ENCODE measurements around the gene TAC3. TPM values are rescaled to one million over a fixed set of nuclear protein-coding genes. Genes with fewer than 3 reads are reported as not detected.

Gene TAC3
- total RNA-seq, 4 donors from 2014 or later, result not detected

GRCh38 chr12:57040750-57041149, 24.4 kb upstream of the TAC3 start:
- Histone ChIP-seq H3K4me3 (no peak overlapping the region), H3K36me3 (no peaks in the 10 kb centered on the region), H3K4me1 (no peaks in the 10 kb centered on the region), H3K27me3 (no peaks in the 10 kb centered on the region), H3K27ac (no peak overlapping the region), H3K9me3 (no peaks in the 10 kb centered on the region)
- DNase-seq (ENCODE audit: low spot score in 2 of 2), result no peak
- WGBS, 2 donors, result 72 to 73% methylated on average over 2 of the region's 2 CpGs
- TF ChIP-seq EP300 (IDR thresholded peaks at IDR 0.05), result no peak

GRCh38 chr12:57040211-57040610, 23.9 kb upstream of the TAC3 start:
- no peaks in the 10 kb centered on the region for H3K4me1 ChIP-seq
- H3K9me3 ChIP-seq, result no peaks in the 10 kb centered on the region
- H3K27me3 ChIP-seq, result no peaks in the 10 kb centered on the region
- no peaks in the 10 kb centered on the region for H3K36me3 ChIP-seq
- no peak overlapping the region for H3K27ac ChIP-seq
- TF ChIP-seq EP300 (IDR thresholded peaks at IDR 0.05) (no peak), POLR2A (IDR thresholded peaks at IDR 0.05) (no peak), CTCF (IDR thresholded peaks at IDR 0.05) (no peak)
- 88 to 91% methylated on average over 4 of the region's 4 CpGs for WGBS, 2 donors
- no peak overlapping the region for H3K4me3 ChIP-seq
- DNase-seq (ENCODE audit: low spot score in 2 of 2), result no peak

GRCh38 chr12:57039016-57039798, 22.9 kb upstream of the TAC3 start:
- H3K27ac ChIP-seq, result no peak overlapping the region
- no peaks in the 10 kb centered on the region for H3K27me3 ChIP-seq
- no peak overlapping the region for H3K4me3 ChIP-seq
- H3K36me3 ChIP-seq, result no peaks in the 10 kb centered on the region
- H3K4me1 ChIP-seq, result no peaks in the 10 kb centered on the region
- TF ChIP-seq POLR2A (IDR thresholded peaks at IDR 0.05) (no peak), EP300 (IDR thresholded peaks at IDR 0.05) (no peak), CTCF (IDR thresholded peaks at IDR 0.05) (no peak)
- WGBS, 2 donors, result 79 to 85% methylated on average over 9 of the region's 9 CpGs
- no peak for DNase-seq (ENCODE audit: low spot score in 2 of 2)
- H3K9me3 ChIP-seq, result no peaks in the 10 kb centered on the region

- 74 to 77% methylated on average over 3 of the region's 3 CpGs for WGBS, 2 donors
These were observed 20.9 kb upstream of the TAC3 start for GRCh38 chr12:57037264-57037663.

GRCh38 chr12:57033431-57033830, 17.1 kb upstream of the TAC3 start:
- no peaks in the 10 kb centered on the region for H3K36me3 ChIP-seq
- H3K27me3 ChIP-seq, result no peaks in the 10 kb centered on the region
- no peak overlapping the region for H3K4me3 ChIP-seq
- H3K9me3 ChIP-seq, result no peaks in the 10 kb centered on the region
- H3K4me1 ChIP-seq, result no peaks in the 10 kb centered on the region
- WGBS, 2 donors, result 91 to 96% methylated on average over 3 of the region's 3 CpGs
- H3K27ac ChIP-seq, result no peak overlapping the region
- DNase-seq (ENCODE audit: low spot score in 2 of 2), result no peak
- TF ChIP-seq POLR2A (IDR thresholded peaks at IDR 0.05) (no peak), EP300 (IDR thresholded peaks at IDR 0.05) (no peak), CTCF (IDR thresholded peaks at IDR 0.05) (no peak)

More at GRCh38 chr12:57037264-57037663, 20.9 kb upstream of the TAC3 start:
- TF ChIP-seq POLR2A (IDR thresholded peaks at IDR 0.05) (no peak), CTCF (IDR thresholded peaks at IDR 0.05) (no peak), EP300 (IDR thresholded peaks at IDR 0.05) (no peak)
- H3K9me3 ChIP-seq, result no peaks in the 10 kb centered on the region
- no peak overlapping the region for H3K4me3 ChIP-seq
- H3K4me1 ChIP-seq, result no peaks in the 10 kb centered on the region
- H3K36me3 ChIP-seq, result no peaks in the 10 kb centered on the region
- no peak overlapping the region for H3K27ac ChIP-seq
- DNase-seq (ENCODE audit: low spot score in 2 of 2), result no peak
- no peaks in the 10 kb centered on the region for H3K27me3 ChIP-seq
